WTC11 (cell line): ENCODE results near the gene HDLBP. TPM values are rescaled to one million over a fixed set of nuclear protein-coding genes. Genes with fewer than 3 reads are reported as not detected.

Experiments
- ATAC-seq: fragments of 200-7000 bp; cut with Tn5 transposase; 2 replicates; pipeline ENCODE4 v1.10.0; 2021; ENCODE audit warnings: mild to moderate bottlenecking, moderate library complexity
- CTCF ChIA-PET: fragments of 300-600 bp; sonication (Branson Sonifier 250); formaldehyde crosslinking; loops from one replicate; lab custom pipeline; 2021; ENCODE audit warnings: antibody characterized with exemption; lab: Charles Lee
- POLR2A ChIA-PET: fragments of 350-600 bp; sonication (Branson Sonifier 250); formaldehyde crosslinking; loops from one replicate; lab custom pipeline; 2021; ENCODE audit warnings: antibody characterized with exemption; lab: Charles Lee
- DNase-seq: peaks from one replicate; pipeline ENCODE4 v3.0.0; 2021; ENCODE audit warnings: low spot score
- H3K27ac Mint-ChIP-seq: 2 replicates; pipeline ENCODE4 v1.8.0; 2021; ENCODE audit warnings: mixed read lengths
- H3K27me3 Mint-ChIP-seq: 2 replicates; pipeline ENCODE4 v1.8.0; 2021; ENCODE audit warnings: low read depth, mild to moderate bottlenecking, moderate library complexity, mixed read lengths
- H3K36me3 Mint-ChIP-seq: 2 replicates; pipeline ENCODE4 v1.8.0; 2021; ENCODE audit warnings: mixed read lengths
- H3K4me1 Mint-ChIP-seq: 2 replicates; pipeline ENCODE4 v1.8.0; 2022; ENCODE audit warnings: mixed read lengths
- H3K4me3 Mint-ChIP-seq: 2 replicates; pipeline ENCODE4 v1.8.0; 2021; ENCODE audit warnings: mild to moderate bottlenecking, moderate library complexity, mixed read lengths
- H3K9me3 Mint-ChIP-seq: 2 replicates; pipeline ENCODE4 v1.8.0; 2021; ENCODE audit warnings: mixed read lengths
- ATF1 ChIP-seq: sonication (generic); formaldehyde crosslinking; IDR thresholded peaks from 2 replicates; pipeline ENCODE4 v1.8.1; 2023; ENCODE audit warnings: mild to moderate bottlenecking, moderate library complexity, missing genetic modification reagents
- CREM ChIP-seq: sonication (generic); formaldehyde crosslinking; IDR thresholded peaks from 2 replicates; pipeline ENCODE4 v1.8.1; 2022; ENCODE audit warnings: mild to moderate bottlenecking, missing genetic modification reagents, moderate library complexity
- EMX1 ChIP-seq: fragments of 250-450 bp; sonication (Bioruptor Pico); IDR thresholded peaks from 2 replicates; pipeline ENCODE4 v1.8.0; 2021; ENCODE audit warnings: mild to moderate bottlenecking
- FOXJ3 ChIP-seq: sonication (generic); formaldehyde crosslinking; IDR thresholded peaks from 2 replicates; pipeline ENCODE4 v1.9.0; 2021; ENCODE audit warnings: missing genetic modification reagents, mild to moderate bottlenecking, borderline replicate concordance
- GTF2I ChIP-seq: fragments of 250-450 bp; sonication (Bioruptor Pico); conservative IDR thresholded peaks from 2 replicates; pipeline ENCODE4 v1.4.0; 2021; ENCODE audit warnings: mild to moderate bottlenecking
- IRF2 ChIP-seq: sonication (generic); formaldehyde crosslinking; IDR thresholded peaks from 2 replicates; pipeline ENCODE4 v1.8.0; 2022; ENCODE audit warnings: low read depth, missing genetic modification reagents, borderline replicate concordance
- JUN ChIP-seq: sonication (generic); formaldehyde crosslinking; IDR thresholded peaks from 2 replicates; pipeline ENCODE4 v1.8.0; 2023; ENCODE audit warnings: mild to moderate bottlenecking, missing genetic modification reagents
- MYBL2 ChIP-seq: sonication (generic); formaldehyde crosslinking; IDR thresholded peaks from 2 replicates; pipeline ENCODE4 v1.8.1; 2023; ENCODE audit warnings: mild to moderate bottlenecking, moderate library complexity, missing genetic modification reagents
- NFYB ChIP-seq: sonication (generic); formaldehyde crosslinking; conservative IDR thresholded peaks from 2 replicates; pipeline ENCODE4 v1.8.0; 2022; ENCODE audit warnings: low read depth, missing genetic modification reagents
- NR2C2 ChIP-seq: sonication (generic); formaldehyde crosslinking; IDR thresholded peaks from 2 replicates; pipeline ENCODE4 v1.8.0; 2022; ENCODE audit warnings: mild to moderate bottlenecking, missing genetic modification reagents
- OVOL2 ChIP-seq: fragments of 250-450 bp; sonication (Bioruptor Pico); IDR thresholded peaks from 2 replicates; pipeline ENCODE4 v1.9.0; 2021; ENCODE audit warnings: mild to moderate bottlenecking, borderline replicate concordance
- SMAD3 ChIP-seq: sonication (generic); formaldehyde crosslinking; IDR thresholded peaks from 2 replicates; pipeline ENCODE4 v1.8.0; 2022; ENCODE audit warnings: missing genetic modification reagents, mild to moderate bottlenecking, borderline replicate concordance
- SMAD4 ChIP-seq: sonication (generic); formaldehyde crosslinking; IDR thresholded peaks from 2 replicates; pipeline ENCODE4 v1.8.0; 2022; ENCODE audit warnings: mild to moderate bottlenecking, missing genetic modification reagents
- SP1 ChIP-seq: sonication (generic); formaldehyde crosslinking; conservative IDR thresholded peaks from 2 replicates; pipeline ENCODE4 v1.8.1; 2022; ENCODE audit warnings: missing genetic modification reagents
- TEAD1 ChIP-seq: sonication (generic); formaldehyde crosslinking; IDR thresholded peaks from 2 replicates; pipeline ENCODE4 v1.8.0; 2022; ENCODE audit warnings: mild to moderate bottlenecking, missing genetic modification reagents
- ZNF232 ChIP-seq: sonication (generic); formaldehyde crosslinking; IDR thresholded peaks from 2 replicates; pipeline ENCODE4 v1.8.0; 2022; ENCODE audit warnings: mild to moderate bottlenecking, missing genetic modification reagents
- total RNA-seq: library from RNA; stranded (reverse); gene quantifications from 3 replicates; pipeline ENCODE4 v1.2.3, GENCODE V29; 2021
- TF ChIP-seq, protein P1 (sequence below): sonication (generic); formaldehyde crosslinking; IDR thresholded peaks from 2 replicates; pipeline ENCODE4 v1.8.0; 2023; ENCODE audit warnings: mild to moderate bottlenecking, missing genetic modification reagents
- TF ChIP-seq, protein P2 (sequence below): fragments of 250-450 bp; sonication (Bioruptor Pico); IDR thresholded peaks from 2 replicates; pipeline ENCODE4 v1.9.0; 2021; ENCODE audit warnings: mild to moderate bottlenecking
- TF ChIP-seq, protein P3 (sequence below): sonication (generic); formaldehyde crosslinking; IDR thresholded peaks from 2 replicates; pipeline ENCODE4 v1.8.1; 2023; ENCODE audit warnings: mild to moderate bottlenecking, missing genetic modification reagents, moderate library complexity
- TF ChIP-seq, protein P4 (sequence below): sonication (generic); formaldehyde crosslinking; IDR thresholded peaks from 2 replicates; pipeline ENCODE4 v1.8.0; 2023; ENCODE audit warnings: missing genetic modification reagents

HDLBP gene
- total RNA-seq, 1 experiment from 2014 or later = 368 TPM

DNA sequence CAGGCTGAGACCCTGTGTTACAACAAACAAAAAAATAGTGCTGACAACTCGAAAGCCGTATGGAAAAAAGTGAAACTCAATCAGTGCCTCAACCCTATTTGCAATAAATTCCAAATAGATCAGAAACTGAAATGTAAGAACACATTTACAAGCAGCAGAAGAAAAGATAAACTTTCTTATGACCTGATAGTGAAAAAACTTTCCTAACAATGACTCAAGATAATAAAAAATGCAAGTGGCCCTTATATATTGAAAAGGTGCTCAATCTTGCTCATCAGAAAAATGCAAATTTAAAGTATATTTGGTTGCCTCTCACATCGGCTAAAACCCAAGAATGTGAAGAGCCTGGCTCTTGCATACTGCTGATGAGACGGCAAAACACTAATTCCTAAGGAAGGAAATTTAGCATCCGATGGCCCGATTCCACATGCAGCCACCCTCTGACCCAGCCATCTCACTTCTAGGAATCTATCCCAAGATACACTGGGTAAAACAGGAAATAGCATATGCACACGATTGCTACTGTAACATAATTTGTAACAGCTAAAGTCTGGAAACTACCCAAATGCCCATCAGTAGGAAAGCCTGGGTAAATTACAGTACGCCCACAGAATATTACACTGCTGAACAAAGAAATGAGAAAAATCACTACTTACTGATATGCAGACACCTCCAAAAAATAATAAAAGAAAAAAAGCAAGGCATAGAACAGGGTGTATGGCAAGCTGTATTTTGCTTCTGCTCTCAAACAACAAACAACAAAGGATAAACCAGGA is 56.8 kb downstream of the HDLBP start:
- no peaks in the 10 kb centered on the region for H3K27me3 Mint-ChIP-seq
- no peaks in the 10 kb centered on the region for H3K9me3 Mint-ChIP-seq
- H3K27ac Mint-ChIP-seq = peak overlapping the region; percentile 3; the same call in 1 of the 2 replicates
- no peak for DNase-seq
- ChIA-PET CTCF (interaction anchor here (1.1 kb wide), 1 partner anchor 31 kb away, joined by 3 read pairs; no protein-coding TSS in a partner anchor), POLR2A (no interaction called here)
- no peak for ATAC-seq
- no peak for TF ChIP-seq MYBL2
- TF ChIP-seq, protein P1, sequence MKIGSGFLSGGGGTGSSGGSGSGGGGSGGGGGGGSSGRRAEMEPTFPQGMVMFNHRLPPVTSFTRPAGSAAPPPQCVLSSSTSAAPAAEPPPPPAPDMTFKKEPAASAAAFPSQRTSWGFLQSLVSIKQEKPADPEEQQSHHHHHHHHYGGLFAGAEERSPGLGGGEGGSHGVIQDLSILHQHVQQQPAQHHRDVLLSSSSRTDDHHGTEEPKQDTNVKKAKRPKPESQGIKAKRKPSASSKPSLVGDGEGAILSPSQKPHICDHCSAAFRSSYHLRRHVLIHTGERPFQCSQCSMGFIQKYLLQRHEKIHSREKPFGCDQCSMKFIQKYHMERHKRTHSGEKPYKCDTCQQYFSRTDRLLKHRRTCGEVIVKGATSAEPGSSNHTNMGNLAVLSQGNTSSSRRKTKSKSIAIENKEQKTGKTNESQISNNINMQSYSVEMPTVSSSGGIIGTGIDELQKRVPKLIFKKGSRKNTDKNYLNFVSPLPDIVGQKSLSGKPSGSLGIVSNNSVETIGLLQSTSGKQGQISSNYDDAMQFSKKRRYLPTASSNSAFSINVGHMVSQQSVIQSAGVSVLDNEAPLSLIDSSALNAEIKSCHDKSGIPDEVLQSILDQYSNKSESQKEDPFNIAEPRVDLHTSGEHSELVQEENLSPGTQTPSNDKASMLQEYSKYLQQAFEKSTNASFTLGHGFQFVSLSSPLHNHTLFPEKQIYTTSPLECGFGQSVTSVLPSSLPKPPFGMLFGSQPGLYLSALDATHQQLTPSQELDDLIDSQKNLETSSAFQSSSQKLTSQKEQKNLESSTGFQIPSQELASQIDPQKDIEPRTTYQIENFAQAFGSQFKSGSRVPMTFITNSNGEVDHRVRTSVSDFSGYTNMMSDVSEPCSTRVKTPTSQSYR (CRISPR knock-in tag) = no peak
- TF ChIP-seq NFYB (CRISPR knock-in tag) = no peak
- TF ChIP-seq TEAD1 (CRISPR knock-in tag) = no peak
- TF ChIP-seq NR2C2 (CRISPR knock-in tag) = no peak
- TF ChIP-seq, protein P2, sequence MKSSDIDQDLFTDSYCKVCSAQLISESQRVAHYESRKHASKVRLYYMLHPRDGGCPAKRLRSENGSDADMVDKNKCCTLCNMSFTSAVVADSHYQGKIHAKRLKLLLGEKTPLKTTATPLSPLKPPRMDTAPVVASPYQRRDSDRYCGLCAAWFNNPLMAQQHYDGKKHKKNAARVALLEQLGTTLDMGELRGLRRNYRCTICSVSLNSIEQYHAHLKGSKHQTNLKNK (CRISPR knock-in tag) = no peak
- TF ChIP-seq, protein P3, sequence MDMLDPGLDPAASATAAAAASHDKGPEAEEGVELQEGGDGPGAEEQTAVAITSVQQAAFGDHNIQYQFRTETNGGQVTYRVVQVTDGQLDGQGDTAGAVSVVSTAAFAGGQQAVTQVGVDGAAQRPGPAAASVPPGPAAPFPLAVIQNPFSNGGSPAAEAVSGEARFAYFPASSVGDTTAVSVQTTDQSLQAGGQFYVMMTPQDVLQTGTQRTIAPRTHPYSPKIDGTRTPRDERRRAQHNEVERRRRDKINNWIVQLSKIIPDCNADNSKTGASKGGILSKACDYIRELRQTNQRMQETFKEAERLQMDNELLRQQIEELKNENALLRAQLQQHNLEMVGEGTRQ (CRISPR knock-in tag) = no peak
- TF ChIP-seq CREM (CRISPR knock-in tag) = no peak
- TF ChIP-seq GTF2I (CRISPR knock-in tag) = no peak
- TF ChIP-seq, protein P4, sequence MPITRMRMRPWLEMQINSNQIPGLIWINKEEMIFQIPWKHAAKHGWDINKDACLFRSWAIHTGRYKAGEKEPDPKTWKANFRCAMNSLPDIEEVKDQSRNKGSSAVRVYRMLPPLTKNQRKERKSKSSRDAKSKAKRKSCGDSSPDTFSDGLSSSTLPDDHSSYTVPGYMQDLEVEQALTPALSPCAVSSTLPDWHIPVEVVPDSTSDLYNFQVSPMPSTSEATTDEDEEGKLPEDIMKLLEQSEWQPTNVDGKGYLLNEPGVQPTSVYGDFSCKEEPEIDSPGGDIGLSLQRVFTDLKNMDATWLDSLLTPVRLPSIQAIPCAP = no peak
- no peak for TF ChIP-seq SMAD3
- no peak overlapping the region for H3K4me3 Mint-ChIP-seq
- H3K36me3 Mint-ChIP-seq = peaks cover 75% of the 10 kb centered on the region
- H3K4me1 Mint-ChIP-seq = no peaks in the 10 kb centered on the region

DNA sequence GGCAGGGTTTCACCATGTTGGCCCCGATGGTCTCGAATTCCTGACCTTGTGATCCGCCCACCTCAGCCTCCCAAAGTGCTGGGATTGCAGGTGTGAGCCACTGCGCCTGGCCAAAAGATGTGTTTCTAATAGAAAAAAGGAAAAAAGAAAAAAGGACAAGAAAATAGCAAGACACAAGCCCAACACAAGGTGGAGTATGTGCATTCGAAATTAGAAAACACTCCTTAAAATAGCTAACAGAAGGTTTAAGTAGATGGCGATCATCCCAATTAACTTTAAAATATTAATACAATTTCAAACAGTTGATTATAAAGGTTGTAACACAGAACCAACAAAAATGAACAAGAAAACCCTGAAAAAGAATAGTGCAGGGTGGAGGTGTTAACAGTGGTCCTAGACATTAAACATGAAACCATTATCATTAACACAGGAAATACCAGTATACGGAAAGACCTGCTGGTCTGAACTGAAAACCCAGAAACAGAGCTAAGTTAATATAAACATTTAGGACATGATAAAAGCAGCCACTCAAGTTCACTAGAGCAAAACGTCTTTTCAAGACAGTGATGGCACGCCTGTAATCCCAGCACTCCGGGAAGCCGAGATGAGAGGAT is 57.9 kb downstream of the HDLBP start:
- ATAC-seq (no peak), DNase-seq (no peak)
- CTCF ChIA-PET = interaction anchor here (1.1 kb wide), 1 partner anchor 32 kb away, joined by 3 read pairs; no protein-coding TSS in a partner anchor
- TF ChIP-seq ATF1 (CRISPR knock-in tag) (no peak), GTF2I (CRISPR knock-in tag) (no peak), ZNF232 (CRISPR knock-in tag) (no peak), SP1 (CRISPR knock-in tag) (no peak), OVOL2 (CRISPR knock-in tag) (no peak), JUN (CRISPR knock-in tag) (no peak), CREM (CRISPR knock-in tag) (no peak), FOXJ3 (CRISPR knock-in tag) (no peak), EMX1 (no peak), SMAD4 (CRISPR knock-in tag) (no peak), IRF2 (no peak)
- Mint-ChIP-seq H3K36me3 (peaks cover 77% of the 10 kb centered on the region), H3K4me1 (no peaks in the 10 kb centered on the region), H3K4me3 (no peak overlapping the region), H3K9me3 (no peaks in the 10 kb centered on the region), H3K27ac (0 out of 2 replicates have a peak overlapping the region, but pooled peaks have one; percentile 27), H3K27me3 (no peaks in the 10 kb centered on the region)
- POLR2A ChIA-PET = no interaction called here
